A673 (cell line): Measurements from ENCODE around the gene TAPBP. TPM values are rescaled to one million over a fixed set of nuclear protein-coding genes. Genes with fewer than 3 reads are reported as not detected.

Experiments used
- BruUV-seq: library from RNA; stranded (reverse); fragments of 400-500 nt; replicated peaks from 2 replicates; lab custom pipeline; 2021; lab: Mats Ljungman, UMichigan
- CTCF ChIA-PET: fragments of 300-600 bp; sonication (Branson Sonifier 250); formaldehyde crosslinking; loops from one replicate; lab custom pipeline; 2022; ENCODE audit warnings: antibody characterized with exemption; lab: Charles Lee
- POLR2A ChIA-PET: fragments of 300-600 bp; sonication (Branson Sonifier 250); formaldehyde crosslinking; loops from one replicate; lab custom pipeline; 2022; ENCODE audit warnings: antibody characterized with exemption; ENCODE audit not compliant: low non-redundant PET; lab: Charles Lee
- DNase-seq: peaks from one replicate; pipeline ENCODE4 v3.0.0-alpha.2; 2015; ENCODE audit warnings: low spot score
- H3K27ac ChIP-seq: fragments of 200-600 bp; sonication (generic); 2 replicates; pipeline ENCODE4 v1.5.1; 2016; ENCODE audit warnings: mixed run types, low read depth, mild to moderate bottlenecking, mixed read lengths, antibody characterized with exemption, low read length; ENCODE audit not compliant: poor library complexity, severe bottlenecking
- H3K27me3 ChIP-seq: fragments of 200-600 bp; sonication (generic); replicated peaks from 2 replicates; pipeline ENCODE4 v1.6.1; 2017; ENCODE audit warnings: mixed run types, low read depth, mild to moderate bottlenecking, mixed read lengths, antibody characterized with exemption, low read length; ENCODE audit not compliant: insufficient read depth, poor library complexity
- H3K36me3 ChIP-seq: fragments of 200-600 bp; sonication (generic); 2 replicates; pipeline ENCODE4 v1.6.1; 2016; ENCODE audit warnings: mixed run types, mild to moderate bottlenecking, mixed read lengths, antibody characterized with exemption, low read length; ENCODE audit not compliant: insufficient read depth, poor library complexity, severe bottlenecking
- H3K4me1 ChIP-seq: fragments of 200-600 bp; sonication (generic); 2 replicates; pipeline ENCODE4 v1.6.1; 2017; ENCODE audit warnings: mixed run types, mild to moderate bottlenecking, mixed read lengths, antibody characterized with exemption, low read length; ENCODE audit not compliant: insufficient read depth, poor library complexity, severe bottlenecking
- H3K4me3 ChIP-seq: fragments of 200-600 bp; sonication (generic); 2 replicates; pipeline ENCODE4 v1.5.1; 2016; ENCODE audit warnings: low read depth, mixed run types, mild to moderate bottlenecking, mixed read lengths, low read length; ENCODE audit not compliant: poor library complexity, severe bottlenecking
- H3K9me3 ChIP-seq: fragments of 200-600 bp; sonication (generic); 2 replicates; pipeline ENCODE4 v1.6.1; 2016; ENCODE audit warnings: mixed run types, low read depth, mild to moderate bottlenecking, mixed read lengths, antibody characterized with exemption, low read length; ENCODE audit not compliant: poor library complexity, severe bottlenecking
- CTCF ChIP-seq: fragments of 300-800, 200-600 bp; sonication (generic); conservative IDR thresholded peaks from 2 replicates; pipeline ENCODE4 v1.5.1; 2017; ENCODE audit warnings: low read depth, mild to moderate bottlenecking, antibody characterized with exemption, low read length, moderate library complexity, mixed read lengths
- EZH2 ChIP-seq: fragments of 200-600 bp; sonication (generic); IDR thresholded peaks from 2 replicates; pipeline ENCODE4 v1.6.1; 2017; ENCODE audit warnings: borderline replicate concordance, low read depth, mild to moderate bottlenecking, mixed read lengths, antibody characterized with exemption, low read length; ENCODE audit not compliant: poor library complexity, severe bottlenecking
- intact Hi-C: fragments of 100-400 bp; cut with micrococcal nuclease; formaldehyde crosslinking; loops from one replicate; pipeline ENCODE4 v1.10.0; 2022; ENCODE audit not compliant: unreplicated experiment
- total RNA-seq: library from RNA; stranded (reverse); gene quantifications from 2 replicates; pipeline ENCODE4 v1.2.3, GENCODE V29; 2021

Gene TAPBP
- total RNA-seq, 1 experiment from 2014 or later: 87.8 TPM

GRCh38 chr6:33297956-33298772 is 15.7 kb downstream of the TAPBP start:
- Histone ChIP-seq H3K27ac (peak overlapping the region; percentile 92), H3K27me3 (no peaks in the 10 kb centered on the region), H3K4me1 (peaks cover 6% of the 10 kb centered on the region), H3K36me3 (peaks cover 10% of the 10 kb centered on the region), H3K9me3 (no peaks in the 10 kb centered on the region), H3K4me3 (peak overlapping the region; percentile 75)
- DNase-seq: peak; percentile 89
- TF ChIP-seq CTCF: 0 out of 2 replicates have a peak, but pooled peaks have one; percentile 11
- TF ChIP-seq EZH2: no peak
- intact Hi-C loops: loop anchor here (5.0 kb wide), 2 partner anchors 96 to 129 kb away; partner anchors contain the start of genes HSD17B8, RXRB and SLC39A7
- CTCF ChIA-PET: interaction anchor here (0.6 kb wide), 1 partner anchor 1191 kb away, joined by 5 read pairs; no protein-coding TSS in a partner anchor
- POLR2A ChIA-PET: no interaction called here
- BruUV-seq: no TSS peak

DNA sequence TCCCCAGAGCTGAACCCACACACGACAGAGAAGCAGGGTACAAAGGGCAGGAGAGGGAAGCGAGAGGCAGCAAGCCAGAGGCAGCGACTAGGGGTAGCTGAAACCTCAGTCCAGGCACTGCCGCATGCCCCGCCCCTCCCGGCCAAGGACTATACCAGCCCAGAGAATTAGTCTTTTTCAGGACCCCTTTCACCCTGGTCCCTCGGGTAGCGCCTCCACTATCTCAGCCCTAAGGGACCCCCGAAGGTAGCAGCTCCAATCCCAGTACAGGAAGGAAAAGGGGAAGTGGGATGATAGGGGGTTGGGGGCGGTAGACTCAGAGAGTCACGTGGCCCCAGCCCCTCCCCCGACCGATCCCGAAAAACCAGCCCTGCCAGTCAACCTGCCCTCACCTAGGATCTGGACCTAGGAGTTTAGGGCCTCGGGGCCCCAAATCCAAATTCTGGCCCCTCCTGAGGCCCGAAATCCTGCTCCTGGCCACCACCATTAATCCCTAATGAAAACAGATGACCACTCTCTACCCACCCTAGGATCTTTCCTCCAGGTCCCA is 16.4 kb downstream of the TAPBP start:
- BruUV-seq: no TSS peak
- Histone ChIP-seq H3K9me3 (no peaks in the 10 kb centered on the region), H3K27me3 (no peaks in the 10 kb centered on the region), H3K36me3 (peaks cover 10% of the 10 kb centered on the region), H3K27ac (peak overlapping the region; percentile 59), H3K4me1 (peaks cover 6% of the 10 kb centered on the region), H3K4me3 (peak overlapping the region; percentile 75)
- POLR2A ChIA-PET: no interaction called here
- no peak for TF ChIP-seq EZH2
- TF ChIP-seq CTCF: no peak
- intact Hi-C loops: loop anchor here (5.0 kb wide), 2 partner anchors 95 to 130 kb away; partner anchors contain the start of genes HSD17B8, RXRB and SLC39A7
- CTCF ChIA-PET: no interaction called here
- DNase-seq: no peak

DNA sequence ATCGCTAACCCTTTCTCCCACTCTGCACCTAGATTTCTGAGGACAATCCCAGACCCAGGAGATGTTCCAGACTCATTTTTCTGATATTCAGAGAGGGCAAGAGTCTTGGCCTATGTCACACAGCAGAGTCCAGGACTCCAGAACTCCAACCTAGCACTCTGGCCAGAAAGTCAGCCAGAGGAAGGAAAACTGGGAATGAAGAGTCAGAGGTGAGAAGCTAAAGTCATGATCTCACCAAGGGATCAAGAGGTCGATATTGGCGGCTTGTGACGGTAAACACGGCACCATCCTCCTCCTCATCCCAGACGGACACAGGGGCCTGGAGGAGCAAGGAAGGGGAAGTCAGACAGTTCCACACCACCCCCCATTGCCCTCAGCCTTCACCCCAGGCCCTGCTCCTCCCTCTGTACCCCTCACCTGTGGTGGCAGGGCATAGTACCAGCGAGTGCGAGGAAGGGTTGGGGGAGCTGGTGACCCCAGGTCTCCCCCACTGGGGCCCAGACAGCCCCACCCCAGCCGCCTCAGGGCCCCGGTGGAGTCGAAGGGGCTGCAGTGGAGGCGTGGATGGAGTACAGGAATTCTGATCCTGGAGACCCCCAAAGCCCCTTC is 17.0 kb downstream of the TAPBP start:
- TF ChIP-seq CTCF (no peak), EZH2 (no peak)
- Histone ChIP-seq H3K27me3 (no peaks in the 10 kb centered on the region), H3K4me1 (peaks cover 6% of the 10 kb centered on the region), H3K36me3 (peaks cover 11% of the 10 kb centered on the region), H3K27ac (no peak overlapping the region), H3K4me3 (no peak overlapping the region), H3K9me3 (no peaks in the 10 kb centered on the region)
- ChIA-PET POLR2A (no interaction called here), CTCF (no interaction called here)
- DNase-seq: no peak
- no TSS peak for BruUV-seq
- intact Hi-C loops: loop anchor here (5.0 kb wide), 2 partner anchors 95 to 130 kb away; partner anchors contain the start of genes HSD17B8, RXRB and SLC39A7
